PFSK-1 (cell line): ENCODE data around the gene GLB1L.

Experiments
- FOXP2 ChIP-seq: optimal IDR thresholded peaks from 2 replicates; pipeline ENCODE3; 2011; ENCODE audit warnings: borderline replicate concordance, control low read depth, inconsistent platforms; ENCODE audit not compliant: insufficient read depth; ENCODE audit errors: extremely low read length, extremely low read depth
- POLR2AphosphoS5 ChIP-seq: IDR thresholded peaks from 2 replicates; pipeline ENCODE4 v1.6.1; 2012; ENCODE audit warnings: low read depth, mild to moderate bottlenecking, control low read depth, low read length, moderate library complexity
- REST ChIP-seq, 2 experiments: IDR thresholded peaks; 2 replicates each; pipeline versions ENCODE4 v1.6.1 to v1.8.0; 2011 to 2012; ENCODE audit warnings: low read depth in 2 of 2, low read length in 2 of 2, control low read depth in 1 of 2, inconsistent platforms in 1 of 2, mild to moderate bottlenecking in 1 of 2, moderate library complexity in 1 of 2; ENCODE audit not compliant: insufficient read depth in 1 of 2
- SIN3A ChIP-seq: IDR thresholded peaks from 2 replicates; pipeline ENCODE4 v1.6.1; 2012; ENCODE audit warnings: mild to moderate bottlenecking, low read length, moderate library complexity, borderline replicate concordance; ENCODE audit not compliant: insufficient read depth
- TAF1 ChIP-seq: IDR thresholded peaks from 2 replicates; pipeline ENCODE4 v1.6.1; 2012; ENCODE audit warnings: low read length, control low read depth, borderline replicate concordance; ENCODE audit not compliant: insufficient read depth

Gene GLB1L

DNA sequence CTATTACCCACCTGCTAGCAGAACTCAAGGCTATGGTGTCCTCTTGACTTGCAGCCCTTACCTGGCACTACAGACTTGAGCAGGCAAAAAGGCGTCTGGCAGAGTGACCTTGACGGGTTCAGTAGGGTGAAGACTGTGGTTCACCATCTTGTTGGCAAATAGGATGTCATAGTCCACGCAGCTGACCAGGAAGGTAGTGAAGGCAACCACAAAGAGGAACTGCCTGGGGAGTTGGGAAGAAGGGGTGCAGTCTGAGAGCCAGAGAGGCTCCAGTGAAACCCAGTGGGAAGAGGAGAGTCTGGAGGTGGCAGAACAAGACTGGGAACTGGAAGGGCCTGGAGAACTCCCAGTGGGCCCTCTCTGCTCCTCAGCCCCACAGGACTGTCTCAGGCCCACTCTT is 19.9 kb downstream of the GLB1L start:
- TF ChIP-seq FOXP2 (no peak), POLR2AphosphoS5 (no peak), REST (IDR thresholded peaks at IDR 0.05; ENCODE audit: insufficient read depth in 1 of 2, low read depth in 2 of 2, low read length in 2 of 2) (no peak)

DNA sequence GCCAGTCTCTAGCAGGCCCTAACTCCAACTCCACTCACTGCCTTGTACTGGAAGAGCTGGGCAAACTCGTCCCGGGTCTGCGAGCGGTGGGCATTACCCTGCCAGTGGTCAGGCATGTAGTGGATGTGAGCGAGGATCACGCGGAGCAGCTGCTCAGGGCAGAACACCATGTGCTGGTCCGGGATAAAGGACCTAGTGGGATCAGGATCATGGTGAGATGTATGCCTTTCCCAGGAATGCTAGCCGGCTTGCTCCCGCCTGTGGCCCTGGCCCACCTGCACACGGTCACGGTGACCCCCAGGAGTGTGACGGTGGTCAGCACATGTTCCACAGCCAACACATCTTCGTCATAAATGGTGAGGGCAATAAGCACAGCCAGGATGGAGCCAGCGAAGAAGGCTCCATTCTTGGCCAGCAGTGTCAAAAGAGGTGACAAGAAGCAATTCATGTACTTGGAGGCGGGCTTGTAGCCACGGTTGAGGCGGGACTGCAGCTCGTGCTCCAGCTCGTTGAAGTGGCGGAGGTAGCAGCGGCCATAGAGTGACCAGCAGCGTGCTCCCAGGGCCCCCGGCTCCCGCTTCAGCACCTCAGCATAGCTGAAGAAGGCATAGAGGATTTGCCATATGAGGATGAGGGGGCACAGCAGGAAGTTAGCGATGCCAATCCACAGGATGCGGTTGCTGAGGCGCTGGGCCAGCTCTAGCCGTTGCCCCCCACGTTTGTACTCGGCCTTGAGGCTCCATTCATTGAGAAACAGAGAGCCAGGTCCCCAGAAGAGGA is 21.2 kb downstream of the GLB1L start:
- no peak for TF ChIP-seq REST (IDR thresholded peaks at IDR 0.05; ENCODE audit: insufficient read depth in 1 of 2, low read depth in 2 of 2, low read length in 2 of 2)
- no peak for TF ChIP-seq POLR2AphosphoS5
- no peak for TF ChIP-seq TAF1
- no peak for TF ChIP-seq FOXP2
- no peak for TF ChIP-seq SIN3A

GRCh38 chr2:219221957-219222518 is 23.2 kb downstream of the GLB1L start:
- TF ChIP-seq FOXP2 (no peak), TAF1 (no peak), SIN3A (no peak), REST (IDR thresholded peaks at IDR 0.05; ENCODE audit: insufficient read depth in 1 of 2, low read depth in 2 of 2, low read length in 2 of 2) (no peak), POLR2AphosphoS5 (no peak)

GRCh38 chr2:219220652-219221402 is 24.4 kb downstream of the GLB1L start:
- TF ChIP-seq REST (IDR thresholded peaks at IDR 0.05; ENCODE audit: insufficient read depth in 1 of 2, low read depth in 2 of 2, low read length in 2 of 2) (no peak), FOXP2 (no peak), POLR2AphosphoS5 (no peak), SIN3A (no peak), TAF1 (no peak)
